HG03439 (cell line): ENCODE results near the gene LOC128125822.

ENCODE experiments used
- ATAC-seq: cut with Tn5 transposase; IDR thresholded peaks from one replicate; pipeline ENCODE4 v1.9.1; 2021; ENCODE audit warnings: mild to moderate bottlenecking, moderate library complexity; ENCODE audit not compliant: unreplicated experiment

LOC128125822 gene

DNA sequence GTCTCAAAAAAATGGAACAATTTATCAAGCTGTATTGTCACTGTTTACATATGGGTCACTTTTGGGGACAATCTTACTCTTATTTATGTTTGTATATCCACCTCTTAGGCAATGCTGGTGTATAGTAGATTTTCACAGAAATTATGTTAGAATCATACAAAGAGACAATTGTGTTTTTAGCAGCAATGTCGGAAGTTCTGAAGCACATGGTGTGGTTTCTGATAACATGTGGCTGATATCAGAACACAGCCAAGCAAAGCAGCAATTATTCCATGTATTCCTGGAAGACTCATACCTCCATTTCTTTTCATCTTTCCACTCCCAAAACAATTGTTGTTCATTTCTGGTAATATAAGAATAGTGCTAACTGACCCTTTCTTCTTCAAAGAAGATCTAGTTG is 17.5 kb upstream of the LOC128125822 start:
- ATAC-seq: no peak

DNA sequence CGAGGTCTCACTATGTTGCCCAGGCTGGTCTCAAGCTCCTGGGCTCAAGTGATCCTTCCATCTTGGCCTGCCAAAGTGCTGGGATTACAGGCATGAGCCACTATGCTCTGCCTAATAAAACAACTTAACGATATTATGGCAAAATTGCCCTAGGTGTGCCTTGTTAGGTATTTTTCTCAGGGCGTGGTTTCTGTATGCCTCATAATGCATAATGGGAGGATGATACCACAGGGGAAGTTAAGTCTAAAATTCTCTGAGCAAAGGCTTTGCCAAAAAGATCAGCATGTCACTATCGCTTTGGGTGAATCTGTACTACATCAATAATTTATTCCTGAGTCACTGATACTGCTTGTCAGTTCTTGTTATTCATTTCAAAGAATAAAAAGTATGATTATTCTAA is 15.9 kb upstream of the LOC128125822 start:
- no peak for ATAC-seq

DNA sequence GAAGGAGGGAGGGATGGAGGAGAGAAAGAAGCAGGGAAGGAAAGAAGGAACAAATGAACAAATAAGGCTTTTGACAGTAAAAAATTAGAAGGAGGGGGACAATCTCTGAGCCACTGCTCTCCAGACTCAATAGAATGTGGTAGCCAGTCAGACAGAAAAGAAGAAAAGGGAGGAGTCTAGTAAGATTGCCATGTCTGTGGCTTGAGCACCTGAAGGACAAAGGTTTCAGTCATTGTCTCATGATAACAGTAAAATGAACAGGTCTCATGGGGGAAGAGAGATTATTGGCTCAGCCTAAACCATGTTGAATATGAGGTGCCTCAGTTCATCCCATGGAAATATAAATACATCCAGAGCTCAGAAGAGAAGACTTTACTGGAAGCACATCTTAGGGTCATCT is 14.0 kb upstream of the LOC128125822 start:
- ATAC-seq: peak; percentile 71

DNA sequence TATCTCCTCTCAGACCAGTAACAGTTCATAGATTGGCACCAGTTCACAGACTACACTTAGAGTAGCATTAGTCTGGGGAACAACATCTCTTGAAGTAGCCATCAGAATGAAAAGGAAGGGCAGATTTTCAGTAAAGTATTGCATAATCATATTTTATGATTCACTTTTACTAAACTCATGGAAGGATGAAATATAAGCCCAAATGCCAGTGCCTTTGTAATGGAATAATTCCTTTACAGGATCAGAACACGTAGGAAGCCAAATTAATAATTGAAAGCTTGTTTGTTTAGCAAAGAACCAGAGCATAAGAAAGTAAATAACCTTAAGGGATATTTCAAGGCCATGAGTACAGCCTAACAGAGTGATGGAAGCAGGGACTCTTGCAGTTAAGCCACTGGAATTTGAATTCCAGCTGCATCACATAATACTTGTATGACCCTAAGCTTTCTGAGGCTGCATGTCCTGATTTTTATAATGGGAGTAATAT is 11.4 kb upstream of the LOC128125822 start:
- ATAC-seq: no peak

DNA sequence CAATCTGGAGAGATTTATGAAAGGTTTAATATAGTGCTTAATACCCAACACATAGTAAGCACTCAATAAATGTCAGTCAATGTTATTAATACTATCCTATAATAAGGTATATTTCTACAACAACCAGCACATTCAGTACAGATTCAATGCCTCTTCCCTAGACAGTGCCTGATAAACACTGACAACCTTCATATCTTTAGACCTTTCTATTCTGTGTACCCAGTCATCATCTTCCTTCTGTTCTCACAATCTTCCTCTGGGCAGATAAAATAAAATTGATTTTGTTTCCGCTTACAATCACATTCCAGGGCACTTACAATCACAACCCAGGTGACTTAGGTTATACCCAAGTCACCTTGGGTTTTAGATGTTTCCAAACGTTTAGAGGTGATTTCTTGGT is 11.0 kb upstream of the LOC128125822 start:
- no peak for ATAC-seq

DNA sequence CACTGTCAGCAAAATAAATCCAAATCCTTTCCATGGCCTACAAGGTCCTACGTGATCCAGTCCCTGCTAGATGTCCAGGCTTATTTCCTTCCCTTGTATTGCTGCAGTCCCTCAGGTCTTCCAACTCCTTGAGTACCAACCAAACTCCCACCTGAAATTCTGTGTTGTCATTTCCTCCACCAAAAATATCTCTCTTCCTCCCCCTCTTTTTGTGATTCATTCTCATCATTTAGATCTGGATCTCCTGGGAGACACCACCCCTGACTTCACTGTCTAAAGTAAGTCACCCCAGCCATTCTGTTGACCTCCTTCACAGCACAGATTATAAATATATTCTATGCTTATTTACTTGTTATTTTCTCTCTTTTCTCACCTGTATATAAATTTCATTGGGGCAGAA is 9.0 kb upstream of the LOC128125822 start:
- no peak for ATAC-seq

DNA sequence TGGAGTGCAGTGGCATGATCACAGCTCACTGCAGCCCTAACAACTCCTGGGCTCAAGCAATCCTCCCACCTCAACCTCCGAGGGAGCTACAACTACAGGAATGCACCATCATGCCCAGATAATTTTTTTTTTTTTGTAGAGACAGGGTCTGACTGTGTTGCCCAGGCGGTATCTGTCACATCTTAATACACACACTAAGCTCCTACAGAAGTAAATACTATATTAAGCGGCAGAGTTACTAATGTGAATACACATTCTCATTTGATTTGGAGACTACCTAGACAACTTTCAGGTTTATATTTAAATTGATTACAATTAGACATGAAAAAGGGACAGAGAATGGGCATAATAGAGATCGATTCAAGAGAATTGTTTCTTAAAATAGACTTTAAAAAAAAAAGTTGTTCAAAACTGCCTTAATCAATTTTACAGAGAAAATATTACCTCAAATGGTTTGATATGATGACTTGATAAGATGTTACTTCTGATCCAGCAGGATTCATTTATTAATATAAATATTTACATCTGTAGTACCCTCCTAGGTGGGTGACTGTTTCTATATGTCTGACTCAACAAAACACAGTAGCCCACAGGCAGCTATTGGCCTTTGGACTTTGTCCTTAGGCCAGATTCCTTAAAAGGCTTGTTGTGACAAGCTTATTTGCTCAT is 7.1 kb upstream of the LOC128125822 start:
- ATAC-seq: no peak

DNA sequence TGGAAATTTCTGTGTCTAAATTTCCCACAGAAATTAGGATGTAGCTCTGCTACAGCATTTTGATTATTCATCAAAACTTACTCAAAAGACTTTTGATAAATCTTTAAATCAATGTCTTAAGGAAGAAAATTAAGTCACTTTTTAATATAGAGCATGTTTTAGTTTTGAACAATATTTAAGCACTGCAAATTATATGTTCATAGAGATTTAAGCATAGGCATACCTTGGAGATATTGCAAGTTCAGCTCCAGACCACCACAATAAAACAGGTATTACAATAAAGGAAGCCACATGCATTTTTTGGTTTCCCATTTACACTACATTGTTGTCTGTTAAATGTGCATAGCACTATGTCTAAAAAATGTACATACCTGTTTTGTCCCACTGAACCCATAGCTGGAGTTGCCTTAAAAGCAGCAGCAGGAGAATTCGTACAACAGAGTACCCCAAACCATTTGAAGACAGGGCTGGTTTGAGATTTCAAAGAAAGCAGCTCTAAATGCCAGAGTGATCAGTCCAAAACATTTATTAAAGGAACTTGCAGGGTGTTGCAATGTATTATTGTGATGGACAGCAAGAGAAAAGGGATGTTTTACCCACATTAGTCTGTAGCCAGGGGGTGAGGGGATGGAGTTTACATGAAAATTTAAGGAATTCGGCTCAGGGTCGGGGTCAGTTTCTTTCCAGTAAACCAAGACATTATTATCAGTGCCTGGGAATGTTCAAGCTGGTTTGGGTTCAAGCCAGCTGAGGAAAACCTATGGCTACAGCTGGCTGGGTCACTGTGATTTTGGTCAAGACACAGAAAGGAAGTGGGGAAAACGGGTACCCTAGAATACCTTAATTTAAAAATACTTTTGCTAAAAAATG is 6.3 kb upstream of the LOC128125822 start:
- no peak for ATAC-seq

DNA sequence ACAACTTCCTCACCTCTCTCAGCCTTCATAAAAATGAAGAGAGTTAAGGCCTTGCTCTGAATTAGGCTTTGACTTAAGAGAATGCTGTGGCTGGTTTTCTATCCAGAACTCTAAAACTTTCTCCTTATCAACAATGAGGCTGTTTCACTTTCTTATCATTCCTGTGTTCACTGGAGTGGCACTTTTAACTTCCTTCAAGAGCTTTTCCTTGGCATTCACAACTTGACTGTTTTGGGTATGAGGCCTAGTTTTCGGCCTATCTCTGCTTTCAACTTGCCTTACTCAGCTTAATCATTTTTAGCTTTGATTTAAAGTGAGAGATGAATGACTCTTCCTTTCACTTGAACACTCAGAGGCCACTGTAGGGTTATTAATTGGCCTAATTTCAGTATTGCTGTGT is 4.3 kb upstream of the LOC128125822 start:
- ATAC-seq: no peak

DNA sequence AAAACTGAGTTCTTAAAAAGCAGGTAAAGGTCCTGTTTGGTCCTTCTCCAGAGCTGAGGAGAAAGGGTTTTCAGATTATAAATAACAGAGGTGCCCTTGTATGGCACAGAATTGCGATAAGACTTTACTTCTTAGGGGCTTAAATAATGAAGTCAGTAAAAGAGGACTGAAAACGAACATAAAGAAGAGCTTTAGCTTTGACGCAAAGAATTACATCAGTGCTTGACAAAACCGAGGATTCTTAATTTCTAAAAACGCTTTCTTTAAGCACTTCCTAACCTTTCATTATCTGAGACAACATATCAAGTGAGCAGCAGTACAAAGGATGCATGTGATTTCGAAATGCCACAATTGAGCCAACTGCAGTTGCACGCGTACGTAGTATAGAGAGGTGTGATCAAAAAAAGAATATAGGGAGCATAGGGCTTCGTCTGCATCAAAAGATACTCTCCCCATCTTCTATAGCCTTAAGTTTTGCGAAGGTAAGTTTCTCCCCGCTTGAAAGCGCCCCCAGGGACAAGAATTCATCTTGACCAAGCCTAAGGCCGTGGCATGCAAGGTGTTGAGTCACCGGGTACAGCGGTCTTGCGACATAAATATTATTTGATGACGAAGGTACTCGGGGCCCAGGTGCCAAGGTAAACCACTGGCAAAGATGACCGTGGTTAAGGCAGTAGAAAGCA is 778 bp upstream of the LOC128125822 start:
- peak; percentile 13 for ATAC-seq

DNA sequence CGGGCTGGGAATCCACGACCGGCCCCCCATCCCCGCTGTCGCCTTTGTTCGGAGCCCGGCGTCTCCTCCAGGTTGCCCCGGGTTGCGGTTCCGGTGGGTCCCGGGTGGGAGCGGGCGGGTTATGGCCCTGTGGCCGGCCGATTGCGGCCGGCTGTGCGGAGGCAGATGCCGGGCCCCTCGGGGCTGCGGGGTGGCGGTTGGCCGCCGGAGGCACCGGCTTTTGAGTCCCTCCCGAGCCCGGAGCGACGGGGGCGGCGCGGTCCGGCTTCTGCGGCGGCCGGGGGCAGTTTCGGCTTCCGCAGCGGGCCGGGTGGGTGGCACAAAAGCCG is 431 bp downstream of the LOC128125822 start:
- peak; percentile 3 for ATAC-seq

DNA sequence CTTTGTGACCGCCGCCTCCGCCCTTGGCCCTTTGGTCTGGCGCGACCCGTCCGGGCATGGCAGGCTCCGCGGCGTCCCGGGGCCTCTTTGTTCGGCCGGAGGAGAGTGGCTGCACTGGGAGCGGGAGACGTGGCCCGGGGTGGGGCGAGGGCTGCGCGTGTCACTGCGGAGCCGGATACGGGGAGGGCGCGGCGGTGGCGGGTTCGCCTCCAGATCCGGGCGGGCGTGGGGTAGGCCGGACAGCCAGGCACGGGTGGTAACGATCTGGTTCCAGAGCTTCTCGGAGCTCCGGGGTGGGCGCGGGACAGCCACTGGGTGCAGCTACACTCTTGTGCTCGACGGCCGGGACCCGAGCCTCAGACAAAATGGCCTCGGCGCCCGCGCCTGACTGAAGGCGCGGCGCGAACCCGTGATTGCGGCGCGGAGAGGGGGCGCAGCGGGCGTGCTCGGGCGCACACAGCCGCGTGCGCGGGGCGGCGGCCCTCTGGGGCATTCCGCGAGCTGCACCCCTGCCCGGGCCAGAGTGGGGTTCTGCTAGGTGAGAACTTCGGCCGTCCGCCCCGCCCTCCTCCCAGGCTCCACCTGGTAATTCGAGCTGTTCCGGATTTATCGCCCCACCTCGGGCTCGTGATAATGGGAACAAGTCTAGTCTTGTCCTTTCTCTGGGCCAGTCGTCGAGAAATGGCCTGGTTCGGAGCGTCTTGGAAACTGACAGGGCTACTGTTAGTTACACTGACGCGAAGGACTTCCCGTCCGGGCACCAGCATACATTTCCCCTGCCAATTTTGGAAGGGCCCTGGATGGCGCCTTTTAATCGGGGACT is 1.0 kb downstream of the LOC128125822 start:
- ATAC-seq: peak; percentile 53

DNA sequence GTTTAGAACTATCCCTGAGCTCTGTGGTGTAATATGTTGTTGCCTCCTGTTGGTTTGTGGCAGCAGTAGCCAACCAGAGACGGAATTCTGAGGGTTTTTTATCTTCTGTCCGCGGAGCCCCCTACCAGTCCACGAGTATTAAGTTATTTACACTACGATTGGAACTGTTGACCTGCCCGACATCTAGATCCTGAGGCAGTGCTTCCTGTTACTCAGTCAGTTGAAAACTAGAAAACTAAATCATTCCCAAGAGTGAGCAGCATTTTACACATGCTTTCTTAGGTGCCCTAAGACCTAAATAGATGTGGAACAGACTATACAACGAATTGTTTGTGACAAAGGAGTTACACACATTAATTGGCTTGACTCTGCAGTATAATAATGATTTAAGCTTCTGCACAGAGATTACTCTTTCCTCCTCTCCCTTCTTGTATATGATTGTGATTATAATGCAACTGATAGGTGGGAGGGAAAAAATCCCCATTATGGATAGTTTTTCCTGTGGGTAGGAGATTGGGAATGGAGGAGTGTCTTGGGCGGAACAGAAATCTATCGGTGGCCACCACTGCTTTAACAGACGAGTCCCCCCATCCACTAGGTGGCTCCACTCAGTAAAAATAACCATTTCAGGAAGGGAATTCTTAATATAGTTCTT is 1.7 kb downstream of the LOC128125822 start:
- ATAC-seq: no peak

DNA sequence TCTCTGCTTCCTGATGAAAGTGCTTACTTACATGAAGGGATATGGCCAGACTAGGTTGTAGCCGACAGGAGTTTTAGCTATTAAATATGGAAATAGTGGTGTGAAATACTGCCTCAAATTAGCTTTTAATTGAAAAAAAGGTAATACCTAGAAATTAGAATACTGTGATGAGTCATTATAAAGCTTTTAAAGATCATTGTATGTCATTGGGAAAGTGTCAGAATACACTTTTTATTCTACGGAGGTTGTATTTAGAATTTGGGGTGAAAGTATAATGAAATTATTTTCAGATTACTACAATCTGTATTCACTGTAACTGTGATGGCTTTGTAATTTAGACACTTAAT is 2.2 kb downstream of the LOC128125822 start:
- no peak for ATAC-seq

DNA sequence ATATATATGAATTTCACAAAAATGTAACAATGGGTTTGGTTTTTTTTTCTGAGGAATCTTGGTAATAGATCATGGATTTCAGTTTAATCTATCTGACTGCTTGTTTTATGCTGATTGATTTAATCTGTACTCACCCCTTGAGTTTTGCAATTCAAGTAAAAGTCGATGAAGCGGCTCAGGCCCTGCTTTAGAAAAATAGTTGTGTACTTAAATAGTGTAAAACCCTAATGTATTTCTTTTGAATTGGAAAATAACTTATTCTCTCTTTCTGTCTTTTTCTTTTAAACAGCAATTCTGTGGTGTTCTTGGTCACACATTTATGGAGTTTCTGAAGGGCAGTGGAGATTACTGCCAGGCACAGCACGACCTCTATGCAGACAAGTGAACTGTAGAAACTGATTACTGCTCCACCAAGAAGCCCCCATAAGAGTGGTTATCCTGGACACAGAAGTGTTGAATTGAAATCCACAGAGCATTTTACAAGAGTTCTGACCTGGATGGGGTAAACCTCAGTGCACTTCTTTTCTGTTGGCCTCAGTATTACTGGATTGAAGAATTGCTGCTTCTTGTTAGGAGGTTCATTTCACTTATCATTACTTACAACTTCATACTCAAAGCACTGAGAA is 4.0 kb downstream of the LOC128125822 start:
- ATAC-seq: no peak

DNA sequence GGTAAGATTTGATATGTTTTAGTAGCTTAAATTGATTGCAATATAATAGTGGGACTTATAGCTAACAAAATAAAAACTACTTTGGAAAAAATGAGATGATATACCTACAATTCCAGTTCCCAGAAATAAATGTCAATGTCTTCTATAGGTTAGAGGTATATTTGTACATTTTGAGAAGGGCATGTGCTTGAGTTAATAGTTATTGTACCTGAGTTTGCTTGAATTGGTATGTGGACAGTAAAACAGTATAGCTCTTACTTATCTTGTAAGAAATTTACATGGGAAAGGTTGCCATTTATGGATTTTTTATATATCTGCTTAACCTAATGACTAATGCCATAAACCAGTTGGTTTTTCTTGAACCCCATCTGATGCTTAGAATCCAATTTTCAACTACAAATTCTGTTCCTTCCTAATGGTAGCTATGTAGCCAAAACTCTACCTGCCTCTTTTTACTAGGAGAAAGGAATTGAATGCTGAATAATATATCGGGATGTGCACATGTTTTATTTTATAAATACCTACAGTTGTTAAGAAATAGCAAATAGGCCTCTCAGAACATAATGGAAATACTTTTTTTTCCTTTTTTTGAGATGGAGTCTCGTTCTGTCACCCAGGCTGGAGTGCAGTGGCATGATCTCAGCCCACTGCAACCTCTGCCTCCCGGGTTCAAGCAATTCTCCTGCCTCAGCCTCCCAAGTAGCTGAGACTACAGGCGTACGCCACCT is 4.9 kb downstream of the LOC128125822 start:
- ATAC-seq: no peak

DNA sequence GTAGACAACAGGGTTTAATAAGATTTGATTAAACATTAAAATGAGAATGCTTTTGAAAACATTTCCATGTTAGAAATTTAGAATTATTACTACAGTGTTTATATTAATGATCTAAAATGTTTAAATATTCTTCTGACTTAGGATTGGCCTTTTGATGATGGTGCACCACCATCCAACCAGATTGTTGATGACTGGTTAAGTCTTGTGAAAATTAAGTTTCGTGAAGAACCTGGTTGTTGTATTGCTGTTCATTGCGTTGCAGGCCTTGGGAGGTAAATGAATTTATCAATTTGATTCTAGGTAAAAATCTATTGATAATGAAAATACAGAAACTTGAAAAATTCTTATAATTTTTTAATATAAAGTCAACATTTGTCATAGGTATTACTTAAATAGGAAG is 6.5 kb downstream of the LOC128125822 start:
- ATAC-seq: no peak

DNA sequence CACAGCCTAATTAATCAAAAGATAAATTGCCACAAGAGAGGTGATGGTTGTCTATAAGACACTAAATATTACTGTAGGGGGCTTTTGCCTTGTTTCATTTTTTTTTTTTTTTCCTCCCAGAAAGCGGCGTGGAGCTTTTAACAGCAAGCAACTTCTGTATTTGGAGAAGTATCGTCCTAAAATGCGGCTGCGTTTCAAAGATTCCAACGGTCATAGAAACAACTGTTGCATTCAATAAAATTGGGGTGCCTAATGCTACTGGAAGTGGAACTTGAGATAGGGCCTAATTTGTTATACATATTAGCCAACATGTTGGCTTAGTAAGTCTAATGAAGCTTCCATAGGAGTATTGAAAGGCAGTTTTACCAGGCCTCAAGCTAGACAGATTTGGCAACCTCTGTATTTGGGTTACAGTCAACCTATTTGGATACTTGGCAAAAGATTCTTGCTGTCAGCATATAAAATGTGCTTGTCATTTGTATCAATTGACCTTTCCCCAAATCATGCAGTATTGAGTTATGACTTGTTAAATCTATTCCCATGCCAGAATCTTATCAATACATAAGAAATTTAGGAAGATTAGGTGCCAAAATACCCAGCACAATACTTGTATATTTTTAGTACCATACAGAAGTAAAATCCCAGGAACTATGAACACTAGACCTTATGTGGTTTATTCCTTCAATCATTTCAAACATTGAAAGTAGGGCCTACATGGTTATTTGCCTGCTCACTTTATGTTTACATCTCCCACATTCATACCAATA is 7.8 kb downstream of the LOC128125822 start:
- no peak for ATAC-seq

DNA sequence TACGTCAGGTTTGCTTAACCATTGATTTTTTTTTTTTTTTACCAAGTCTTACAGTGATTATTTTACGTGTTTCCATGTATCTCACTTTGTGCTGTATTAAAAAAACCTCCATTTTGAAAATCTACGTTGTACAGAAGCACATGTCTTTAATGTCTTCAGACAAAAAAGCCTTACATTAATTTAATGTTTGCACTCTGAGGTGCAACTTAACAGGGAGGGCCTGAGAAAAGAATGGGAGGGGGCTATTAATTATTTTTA is 8.4 kb downstream of the LOC128125822 start:
- ATAC-seq: no peak
